Suprapubic skin (tissue), 4 donors: ENCODE results near the gene SAMD14. TPM values are rescaled to one million over a fixed set of nuclear protein-coding genes. Genes with fewer than 3 reads are reported as not detected.

Source experiments
- DNase-seq, 2 donors: peaks; one replicate each; pipeline ENCODE4 v3.0.0-alpha.2; 2019; ENCODE audit warnings: low spot score in 2 of 2
- H3K27ac ChIP-seq: fragments of 200-600 bp; sonication (generic); one replicate; pipeline ENCODE4 v1.5.1; 2019
- H3K27me3 ChIP-seq: fragments of 200-600 bp; sonication (generic); one replicate; pipeline ENCODE4 v1.5.1; 2019
- H3K36me3 ChIP-seq: fragments of 200-600 bp; sonication (generic); one replicate; pipeline ENCODE4 v1.5.1; 2019
- H3K4me1 ChIP-seq: fragments of 200-600 bp; sonication (generic); one replicate; pipeline ENCODE4 v1.5.1; 2019
- H3K4me3 ChIP-seq: fragments of 200-600 bp; sonication (generic); one replicate; pipeline ENCODE4 v1.5.1; 2019; ENCODE audit warnings: mild to moderate bottlenecking
- H3K9me3 ChIP-seq: fragments of 200-600 bp; sonication (generic); one replicate; pipeline ENCODE4 v1.5.1; 2019
- EP300 ChIP-seq: sonication (generic); formaldehyde crosslinking; IDR thresholded peaks from one replicate; pipeline ENCODE4 v1.6.1; 2017; ENCODE audit warnings: antibody characterized with exemption
- POLR2A ChIP-seq, 2 donors: fragments of 450-650 bp; IDR thresholded peaks; one replicate each; pipeline ENCODE4 v1.6.1; 2017; ENCODE audit warnings: antibody characterized with exemption in 2 of 2, mild to moderate bottlenecking in 2 of 2, moderate library complexity in 2 of 2
- POLR2AphosphoS5 ChIP-seq, 3 donors: sonication (generic); formaldehyde crosslinking; IDR thresholded peaks; one replicate each; pipeline ENCODE4 v1.6.1; 2017; ENCODE audit warnings: antibody characterized with exemption in 3 of 3
- WGBS: methylation state at CpG from one replicate; pipeline ENCODE4 v1.1.5; 2018; 5-methylcytosine and 5-hydroxymethylcytosine counted together
- total RNA-seq, 4 donors: library from RNA; depleted of rRNA; stranded (reverse); fragments of >200 nt; gene quantifications; one replicate each; pipeline ENCODE4 v1.1.0, GENCODE V29; 2016
- TF ChIP-seq, protein P1 (sequence below), 2 donors: fragments of 200-600 bp in 1 of 2; fragments of 450-650 bp in 1 of 2; sonication (generic) in 1 of 2; IDR thresholded peaks; one replicate each; pipeline ENCODE4 v1.5.1; 2016 to 2019; ENCODE audit warnings: antibody characterized with exemption in 2 of 2, mild to moderate bottlenecking in 1 of 2, moderate library complexity in 1 of 2

Gene SAMD14
- total RNA-seq, 4 donors from 2014 or later: 0.68 TPM; not detected in 3

DNA sequence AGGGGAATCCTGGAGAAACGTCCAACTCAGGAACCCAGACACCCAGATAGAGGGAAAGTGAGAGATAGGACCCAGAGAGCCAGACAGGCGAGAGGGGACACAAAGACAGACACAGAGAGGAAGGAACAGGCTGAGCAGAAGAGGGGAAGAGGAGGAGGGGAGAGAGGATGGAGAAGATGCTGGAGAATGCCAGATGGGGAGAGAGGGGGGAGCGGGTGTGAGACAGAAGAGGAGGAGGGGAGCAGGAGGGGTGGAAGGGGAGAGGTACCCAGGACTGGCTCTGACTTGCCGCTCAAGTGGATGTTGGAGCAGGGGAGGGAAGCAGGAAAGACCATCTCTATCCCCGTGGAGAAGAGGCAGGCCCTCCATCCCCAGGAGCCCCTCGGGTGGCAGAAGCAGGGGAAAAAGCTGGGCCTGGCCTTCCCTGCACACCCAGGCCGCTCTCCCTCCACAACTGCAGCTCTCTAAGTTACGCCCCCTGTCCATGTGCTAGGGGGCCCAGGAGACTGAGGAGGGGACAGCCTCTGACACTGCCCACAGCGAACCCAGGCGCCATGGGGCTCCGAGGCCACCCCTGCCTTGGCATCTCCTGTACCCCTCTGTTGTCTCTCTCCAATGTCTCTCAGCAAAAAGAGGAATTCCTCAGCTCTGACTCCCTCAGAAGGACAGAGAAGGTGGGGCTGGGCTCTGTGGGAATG lies 15.7 kb upstream of the SAMD14 start:
- Histone ChIP-seq H3K9me3 (no peaks in the 10 kb centered on the region), H3K4me3 (no peak overlapping the region), H3K4me1 (peaks cover 62% of the 10 kb centered on the region), H3K36me3 (peaks cover 46% of the 10 kb centered on the region), H3K27me3 (no peaks in the 10 kb centered on the region), H3K27ac (no peak overlapping the region)
- peak in 1 of 2 donors; percentile 58 for DNase-seq
- TF ChIP-seq EP300: no peak
- TF ChIP-seq, protein P1, sequence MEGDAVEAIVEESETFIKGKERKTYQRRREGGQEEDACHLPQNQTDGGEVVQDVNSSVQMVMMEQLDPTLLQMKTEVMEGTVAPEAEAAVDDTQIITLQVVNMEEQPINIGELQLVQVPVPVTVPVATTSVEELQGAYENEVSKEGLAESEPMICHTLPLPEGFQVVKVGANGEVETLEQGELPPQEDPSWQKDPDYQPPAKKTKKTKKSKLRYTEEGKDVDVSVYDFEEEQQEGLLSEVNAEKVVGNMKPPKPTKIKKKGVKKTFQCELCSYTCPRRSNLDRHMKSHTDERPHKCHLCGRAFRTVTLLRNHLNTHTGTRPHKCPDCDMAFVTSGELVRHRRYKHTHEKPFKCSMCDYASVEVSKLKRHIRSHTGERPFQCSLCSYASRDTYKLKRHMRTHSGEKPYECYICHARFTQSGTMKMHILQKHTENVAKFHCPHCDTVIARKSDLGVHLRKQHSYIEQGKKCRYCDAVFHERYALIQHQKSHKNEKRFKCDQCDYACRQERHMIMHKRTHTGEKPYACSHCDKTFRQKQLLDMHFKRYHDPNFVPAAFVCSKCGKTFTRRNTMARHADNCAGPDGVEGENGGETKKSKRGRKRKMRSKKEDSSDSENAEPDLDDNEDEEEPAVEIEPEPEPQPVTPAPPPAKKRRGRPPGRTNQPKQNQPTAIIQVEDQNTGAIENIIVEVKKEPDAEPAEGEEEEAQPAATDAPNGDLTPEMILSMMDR (IDR thresholded peaks at IDR 0.05): no peak
- no peak for TF ChIP-seq POLR2A (IDR thresholded peaks at IDR 0.05)
- TF ChIP-seq POLR2AphosphoS5 (IDR thresholded peaks at IDR 0.05): no peak
- 63% methylated on average over 11 of the region's 11 CpGs for WGBS

DNA sequence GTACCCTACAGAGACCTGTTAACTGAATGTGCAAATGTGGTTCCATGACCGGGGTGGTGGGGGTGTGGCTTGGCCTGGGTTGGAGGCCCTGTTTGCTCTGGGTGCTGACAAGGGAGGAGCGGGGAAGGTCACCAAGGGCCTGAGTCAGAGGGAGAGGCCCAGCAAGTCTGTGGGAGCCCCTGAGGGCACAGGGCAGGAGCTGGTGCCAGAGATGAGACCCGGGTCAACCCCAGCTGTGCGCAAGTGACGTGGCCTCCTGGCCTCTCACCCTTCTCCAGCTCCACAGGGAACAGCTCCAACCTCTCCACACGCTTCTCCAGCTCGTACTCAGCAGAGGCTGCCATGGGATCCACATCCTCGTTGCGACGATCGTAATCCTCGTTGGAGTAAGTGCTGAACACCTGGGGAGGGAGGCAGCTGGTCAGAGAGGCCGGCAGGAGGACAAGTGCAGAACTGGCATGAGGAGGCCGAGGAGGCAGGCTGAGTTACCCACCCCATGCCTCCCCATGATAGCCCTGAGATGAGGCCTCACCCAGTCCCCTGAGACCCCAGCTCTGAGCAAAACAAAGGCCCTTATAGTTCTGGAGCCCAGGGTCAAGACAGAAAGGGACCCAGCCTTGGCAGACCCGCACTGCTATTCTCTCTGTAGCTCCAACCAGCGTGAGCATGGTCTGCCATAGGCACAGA lies 15.0 kb upstream of the SAMD14 start:
- H3K4me1 ChIP-seq: peaks cover 65% of the 10 kb centered on the region
- DNase-seq: peak in 1 of 2 donors; percentile 63
- no peak overlapping the region for H3K27ac ChIP-seq
- peaks cover 53% of the 10 kb centered on the region for H3K36me3 ChIP-seq
- H3K4me3 ChIP-seq: no peak overlapping the region
- WGBS: 54% methylated on average over 8 of the region's 16 CpGs
- TF ChIP-seq, protein P1 (IDR thresholded peaks at IDR 0.05): no peak
- TF ChIP-seq EP300 (no peak), POLR2AphosphoS5 (IDR thresholded peaks at IDR 0.05) (no peak), POLR2A (IDR thresholded peaks at IDR 0.05) (no peak)
- no peaks in the 10 kb centered on the region for H3K27me3 ChIP-seq
- no peaks in the 10 kb centered on the region for H3K9me3 ChIP-seq

DNA sequence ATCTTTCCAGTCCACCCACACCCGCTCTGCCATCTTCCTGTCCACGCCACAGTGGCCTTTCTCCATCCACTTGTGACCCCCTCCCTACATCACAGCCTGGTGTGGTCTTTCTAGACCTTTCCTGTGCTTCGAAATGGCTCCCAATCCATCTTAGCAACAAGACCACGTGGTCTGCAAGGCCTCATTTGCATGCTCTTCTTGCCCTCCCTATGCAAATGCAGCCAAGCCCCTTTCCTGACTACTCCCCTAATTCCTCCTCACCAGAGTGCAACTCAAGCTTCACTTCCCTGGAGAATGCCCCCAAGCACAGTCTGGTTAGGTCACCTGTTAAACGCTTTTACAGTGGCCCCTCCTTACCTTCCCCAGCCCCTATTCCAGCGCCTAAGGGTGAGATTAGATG lies 14.4 kb upstream of the SAMD14 start:
- peaks cover 59% of the 10 kb centered on the region for H3K36me3 ChIP-seq
- H3K4me3 ChIP-seq: no peak overlapping the region
- TF ChIP-seq POLR2A (IDR thresholded peaks at IDR 0.05) (no peak), POLR2AphosphoS5 (IDR thresholded peaks at IDR 0.05) (no peak), EP300 (no peak)
- TF ChIP-seq, protein P1 (IDR thresholded peaks at IDR 0.05): no peak
- no peaks in the 10 kb centered on the region for H3K9me3 ChIP-seq
- H3K27ac ChIP-seq: no peak overlapping the region
- peaks cover 60% of the 10 kb centered on the region for H3K4me1 ChIP-seq
- 73% methylated on average over 6 of the region's 6 CpGs for WGBS
- DNase-seq: no peak
- H3K27me3 ChIP-seq: no peaks in the 10 kb centered on the region

DNA sequence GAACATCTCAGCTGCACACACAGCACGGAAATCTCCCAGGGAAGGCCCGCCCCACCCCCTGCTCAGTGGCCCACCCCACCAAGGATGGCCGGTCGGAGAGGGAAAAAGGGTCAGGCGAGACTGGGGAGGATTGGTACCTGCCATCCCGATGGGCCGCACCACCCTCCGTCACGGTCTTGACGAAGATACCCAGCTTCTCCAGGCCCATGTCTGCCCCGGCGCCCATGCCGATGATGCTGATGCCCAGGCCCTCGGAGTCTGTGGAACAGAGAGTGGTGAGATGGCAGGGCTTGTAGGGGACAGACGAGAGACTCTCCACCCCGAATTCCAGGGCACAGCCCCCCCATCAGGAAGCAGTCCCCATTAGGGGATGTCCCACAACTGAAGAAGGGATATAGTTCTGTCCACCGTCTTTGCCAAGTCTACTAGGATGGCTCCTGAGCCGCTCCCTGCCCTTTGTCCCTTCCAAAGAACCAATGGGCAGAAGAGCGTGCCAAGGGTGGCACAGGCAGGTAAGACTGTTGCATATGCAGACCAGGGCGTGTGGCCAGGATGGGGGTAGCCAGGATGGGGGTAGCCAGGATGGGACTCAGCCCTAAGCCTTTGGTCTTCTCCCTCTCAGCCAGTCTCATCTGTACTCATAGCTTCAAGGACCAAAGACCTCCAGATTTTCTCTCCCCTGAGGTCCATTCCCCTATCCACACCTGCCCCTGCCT lies 13.7 kb upstream of the SAMD14 start:
- H3K27me3 ChIP-seq: no peaks in the 10 kb centered on the region

More for the DNA sequence above, 13.7 kb upstream of the SAMD14 start:
- Histone ChIP-seq H3K36me3 (peaks cover 67% of the 10 kb centered on the region), H3K9me3 (no peaks in the 10 kb centered on the region), H3K4me1 (peaks cover 52% of the 10 kb centered on the region), H3K27ac (no peak overlapping the region), H3K4me3 (no peak overlapping the region)
- TF ChIP-seq EP300 (no peak), POLR2AphosphoS5 (IDR thresholded peaks at IDR 0.05) (no peak), POLR2A (IDR thresholded peaks at IDR 0.05) (no peak)
- TF ChIP-seq, protein P1 (IDR thresholded peaks at IDR 0.05): no peak
- peak in 1 of 2 donors; percentile 60 for DNase-seq
- 95% methylated on average over 13 of the region's 20 CpGs for WGBS
